Activated CD8-positive, alpha-beta memory T cell treated with anti-CD3 and anti-CD28 coated beads for 36 hours (primary cell): ENCODE data around the gene ZDHHC14. TPM values are rescaled to one million over a fixed set of nuclear protein-coding genes. Genes with fewer than 3 reads are reported as not detected.
"Not testable (repeated sequence)": the region's sequence is repeated elsewhere in the genome, so short reads cannot be mapped to it uniquely, and the experiment has no call there.

ENCODE experiments used
- CTCF ChIA-PET: fragments of 350-600 bp; sonication (Branson Sonifier 250); formaldehyde crosslinking; loops from one replicate; lab custom pipeline; 2021; ENCODE audit warnings: antibody characterized with exemption; lab: Charles Lee
- POLR2A ChIA-PET: fragments of 350-600 bp; sonication (Branson Sonifier 250); formaldehyde crosslinking; loops from one replicate; lab custom pipeline; 2021; ENCODE audit warnings: antibody characterized with exemption; lab: Charles Lee
- total RNA-seq, 2 experiments: library from RNA; stranded (reverse); gene quantifications; one replicate each; pipeline ENCODE4 v1.2.3, GENCODE V29; 2021

ZDHHC14 gene
- total RNA-seq, 2 experiments from 2014 or later, result 6.5 to 7.2 TPM

GRCh38 chr6:157376241-157376640 is 4.7 kb upstream of the ZDHHC14 start:
- ChIA-PET CTCF (no interaction called here), POLR2A (interaction anchor here (0.7 kb wide), 1 partner anchor 1282 kb away, joined by 3 read pairs; no protein-coding TSS in a partner anchor)

GRCh38 chr6:157376706-157377230 is 4.2 kb upstream of the ZDHHC14 start:
- ChIA-PET POLR2A (interaction anchor here (0.7 kb wide), 1 partner anchor 1282 kb away, joined by 3 read pairs; no protein-coding TSS in a partner anchor), CTCF (no interaction called here)

GRCh38 chr6:157379656-157380457 is 1.1 kb upstream of the ZDHHC14 start:
- CTCF ChIA-PET, result interaction anchor here (1.2 to 1.8 kb wide), 2 partner anchors 24 to 57 kb away, joined by 3 to 6 read pairs; no protein-coding TSS in a partner anchor

GRCh38 chr6:157380458-157380778 is 572 bp upstream of the ZDHHC14 start:
- CTCF ChIA-PET, result interaction anchor here (1.2 to 1.8 kb wide), 2 partner anchors 24 to 58 kb away, joined by 3 to 6 read pairs; no protein-coding TSS in a partner anchor
- POLR2A ChIA-PET, result interaction anchor here (0.7 to 1.5 kb wide), 2 partner anchors 57 to 697 kb away, joined by 4 to 9 read pairs; partner anchors contain the start of gene TMEM242

More at GRCh38 chr6:157379656-157380457, 1.1 kb upstream of the ZDHHC14 start:
- POLR2A ChIA-PET, result interaction anchor here (1.0 to 1.5 kb wide), 2 partner anchors 55 to 57 kb away, joined by 6 to 9 read pairs; partner anchors contain the start of gene TMEM242

DNA sequence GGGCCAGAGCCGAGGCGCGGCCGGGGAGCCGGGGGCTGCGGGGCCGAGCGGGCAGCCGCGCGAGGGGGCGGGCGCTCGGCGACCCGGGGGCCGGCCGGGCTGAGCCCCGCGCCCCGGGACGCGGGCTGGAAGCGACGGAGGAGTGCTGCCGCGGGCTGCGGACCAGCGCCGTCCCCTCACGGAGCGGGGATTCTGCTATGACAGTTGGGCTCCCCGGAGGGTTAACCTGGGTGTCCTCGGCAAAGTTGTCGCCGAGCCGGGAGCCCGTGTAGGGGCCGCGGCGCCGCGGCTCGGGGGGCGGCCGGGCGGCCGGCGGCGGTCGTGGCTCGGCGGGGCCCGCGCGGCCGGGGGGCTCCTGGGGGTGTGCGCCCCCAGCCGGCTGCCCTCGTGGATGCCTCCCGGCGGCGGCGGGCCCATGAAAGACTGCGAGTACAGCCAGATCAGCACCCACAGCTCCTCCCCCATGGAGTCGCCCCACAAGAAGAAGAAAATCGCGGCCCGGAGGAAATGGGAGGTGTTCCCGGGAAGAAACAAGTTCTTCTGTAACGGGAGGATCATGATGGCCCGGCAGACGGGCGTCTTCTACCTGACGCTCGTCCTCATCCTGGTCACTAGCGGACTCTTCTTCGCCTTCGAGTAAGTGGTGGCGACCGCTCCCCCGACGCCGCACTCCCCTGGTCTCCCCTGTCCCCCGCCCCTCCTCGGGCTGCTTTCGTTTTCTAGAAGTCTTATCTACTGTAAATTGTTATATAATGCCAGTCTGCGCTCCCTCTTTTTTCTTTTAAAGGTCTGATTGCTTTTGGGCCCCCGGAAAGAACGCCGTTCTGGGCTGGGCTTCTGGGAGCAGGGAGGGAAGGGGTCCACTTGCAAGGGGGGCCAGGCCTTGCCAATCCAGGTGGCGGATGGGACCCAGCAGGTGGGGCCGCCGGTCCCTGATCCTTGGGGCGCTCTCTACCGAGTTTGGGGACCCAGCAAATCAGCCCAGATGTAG is 936 bp downstream of the ZDHHC14 start:
- POLR2A ChIA-PET, result interaction anchor here (0.8 kb wide), 1 partner anchor 12 kb away, joined by 3 read pairs; no protein-coding TSS in a partner anchor
- CTCF ChIA-PET, result interaction anchor here (0.6 kb wide), 1 partner anchor 13 kb away, joined by 3 read pairs; no protein-coding TSS in a partner anchor

DNA sequence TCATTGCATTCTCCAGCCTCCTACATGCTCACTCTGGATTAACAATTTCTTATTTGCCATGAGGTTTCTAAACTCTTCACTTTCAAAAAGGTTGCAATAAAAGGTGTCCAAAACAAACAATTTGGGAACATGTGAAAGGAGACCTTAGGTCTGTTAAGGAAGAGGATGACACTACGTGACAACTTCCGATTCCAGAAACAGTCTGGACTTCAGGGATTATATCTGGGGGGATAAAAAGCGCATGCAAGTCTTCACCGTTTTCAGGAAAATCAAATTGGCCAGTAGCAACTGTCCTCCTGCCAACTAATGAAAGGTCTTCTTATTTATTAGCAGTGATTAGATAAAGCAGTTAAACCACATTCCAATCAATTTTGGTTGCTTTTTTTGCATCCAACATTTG is 1.8 kb downstream of the ZDHHC14 start:
- ChIA-PET CTCF (no interaction called here), POLR2A (no interaction called here)

GRCh38 chr6:157383471-157383870 is 2.5 kb downstream of the ZDHHC14 start:
- ChIA-PET POLR2A (interaction anchor here (0.6 kb wide), 1 partner anchor 154 kb away, joined by 3 read pairs; no protein-coding TSS in a partner anchor), CTCF (no interaction called here)

DNA sequence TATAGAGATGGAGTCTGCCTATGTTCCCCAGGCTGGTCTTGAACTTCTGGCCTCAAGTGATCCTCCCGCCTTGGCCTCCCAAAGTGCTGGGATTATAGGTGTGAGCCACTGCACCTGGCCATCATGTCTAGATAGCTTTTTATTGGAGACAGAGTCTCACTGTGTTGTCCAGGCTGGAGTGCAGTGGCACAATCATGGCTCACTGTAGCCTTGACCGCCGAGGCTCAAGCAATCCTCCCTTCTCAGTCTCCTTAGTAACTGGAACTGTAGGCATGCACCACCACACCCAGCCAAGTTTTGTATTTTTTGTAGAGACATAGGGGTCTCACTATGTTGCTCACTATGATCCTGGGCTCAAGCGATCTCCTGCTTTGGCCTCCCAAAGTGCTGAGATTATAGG is 4.0 kb downstream of the ZDHHC14 start:
- CTCF ChIA-PET, POLR2A ChIA-PET: not testable (repeated sequence)

DNA sequence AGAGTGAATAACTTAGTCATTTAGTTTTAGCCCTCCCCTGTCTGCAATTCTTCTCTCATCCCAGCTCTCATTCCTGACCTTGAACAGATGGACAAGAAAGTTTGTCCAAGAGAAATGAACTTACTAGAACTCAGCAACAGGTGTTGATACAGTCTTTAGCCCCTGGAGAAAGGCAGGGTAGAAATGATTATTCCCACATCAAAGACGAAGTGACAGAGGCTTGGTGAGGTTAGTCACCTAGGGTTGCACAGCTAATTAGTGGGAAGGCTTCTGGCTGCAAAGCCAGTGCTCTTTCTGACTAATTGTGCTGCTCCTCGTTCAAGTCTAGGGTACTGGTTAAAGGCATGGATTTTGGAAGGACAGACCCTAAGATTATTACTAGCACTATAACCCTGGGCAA is 4.5 kb downstream of the ZDHHC14 start:
- POLR2A ChIA-PET, result no interaction called here
- CTCF ChIA-PET, result no interaction called here

GRCh38 chr6:157386023-157386422 is 5.0 kb downstream of the ZDHHC14 start:
- ChIA-PET CTCF (interaction anchor here (0.6 kb wide), 1 partner anchor 79 kb away, joined by 3 read pairs; no protein-coding TSS in a partner anchor), POLR2A (no interaction called here)

DNA sequence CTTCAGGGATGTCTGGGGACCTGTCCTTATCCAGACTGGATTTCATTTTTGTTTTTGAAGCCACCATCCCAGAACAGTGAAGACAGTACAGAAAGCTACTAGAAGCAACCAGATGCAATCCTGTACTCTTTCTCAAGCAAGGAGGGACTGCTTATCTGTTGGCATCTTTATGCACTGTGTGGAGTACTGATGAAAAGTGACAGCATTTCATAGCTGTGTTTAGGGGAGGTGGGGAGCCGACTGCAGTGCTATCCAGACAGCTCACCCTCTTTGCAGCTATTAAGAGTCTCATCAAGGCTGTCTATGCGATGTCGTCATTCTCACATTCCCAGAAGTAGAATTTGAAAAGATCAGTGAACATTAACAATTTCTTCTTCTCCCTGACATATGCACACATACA is 5.5 kb downstream of the ZDHHC14 start:
- POLR2A ChIA-PET, result no interaction called here
- CTCF ChIA-PET, result interaction anchor here (0.6 kb wide), 1 partner anchor 78 kb away, joined by 3 read pairs; no protein-coding TSS in a partner anchor

- CTCF ChIA-PET, result no interaction called here
- POLR2A ChIA-PET, result no interaction called here
Observed at GRCh38 chr6:157388924-157389323, 7.9 kb downstream of the ZDHHC14 start.

DNA sequence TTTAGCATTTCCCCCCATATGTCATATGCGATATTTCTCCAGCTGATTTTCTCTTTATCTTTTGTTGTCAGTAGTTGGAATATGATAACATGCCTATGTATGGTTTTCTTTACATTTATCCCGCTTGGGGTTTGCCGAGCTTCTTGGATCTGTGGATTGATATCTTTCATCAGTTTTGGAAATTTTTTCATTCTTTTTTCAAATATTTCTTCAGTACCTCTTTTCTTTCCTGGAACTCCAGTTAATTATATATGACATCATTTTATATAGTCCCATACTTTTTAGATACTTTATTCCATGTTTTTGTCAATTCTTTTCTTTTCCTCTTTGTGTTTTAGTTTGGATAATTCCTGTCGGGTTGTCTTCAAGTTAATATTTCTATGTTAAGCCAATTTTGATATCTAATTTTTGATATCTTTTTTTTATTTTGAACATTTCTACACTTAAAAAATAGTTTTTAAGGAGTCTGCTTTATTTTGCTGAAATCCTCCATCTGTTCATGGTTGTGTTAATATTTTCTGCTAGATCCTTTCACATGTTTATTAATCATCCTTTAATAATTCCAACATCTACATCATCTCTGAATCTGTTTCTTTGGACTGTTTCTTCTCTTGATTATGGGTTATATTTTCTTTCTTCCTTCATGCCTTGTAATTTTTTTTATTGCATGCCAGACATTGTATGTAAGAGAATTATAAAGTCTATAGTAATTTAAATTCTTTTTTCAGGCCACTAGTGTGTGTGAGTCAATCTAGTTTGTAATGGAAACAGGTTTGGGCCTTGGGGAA is 9.5 kb downstream of the ZDHHC14 start:
- CTCF ChIA-PET, result no interaction called here

GRCh38 chr6:157392927-157393668 is 12.1 kb downstream of the ZDHHC14 start:
- POLR2A ChIA-PET, result no interaction called here
- CTCF ChIA-PET, result no interaction called here

More for the DNA sequence above, 9.5 kb downstream of the ZDHHC14 start:
- POLR2A ChIA-PET, result no interaction called here

DNA sequence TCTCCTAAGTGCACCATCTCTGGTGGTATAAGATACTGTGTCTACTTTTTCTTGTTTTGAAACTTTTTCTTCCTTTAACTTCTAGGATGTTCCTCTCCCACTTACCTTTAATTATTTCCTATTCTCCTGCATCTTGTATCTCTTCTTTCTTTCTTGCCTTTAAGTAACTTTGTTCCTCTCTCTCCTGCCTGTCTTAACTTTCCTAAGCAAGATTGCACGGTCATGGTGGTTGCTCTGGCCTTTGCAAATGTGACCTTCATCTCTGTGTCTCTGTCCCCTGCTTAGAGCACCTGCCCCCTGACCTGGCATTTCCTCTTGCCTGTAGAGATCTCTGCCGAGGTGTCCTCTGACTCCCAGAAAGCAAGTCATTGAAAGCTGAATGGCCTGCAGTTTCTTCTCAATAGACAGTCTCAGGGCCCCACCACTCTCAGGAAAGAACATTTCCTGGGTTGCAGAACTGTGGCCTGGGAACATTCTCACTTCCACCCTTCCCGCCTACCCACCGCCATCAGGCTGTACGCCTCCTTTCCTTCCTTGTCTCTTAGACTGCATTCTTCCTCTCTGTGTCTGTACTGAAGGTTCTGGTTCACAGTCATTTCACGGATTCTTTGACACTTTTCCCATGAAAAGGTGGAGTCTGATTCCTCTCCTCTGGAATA is 12.8 kb downstream of the ZDHHC14 start:
- ChIA-PET POLR2A (no interaction called here), CTCF (interaction anchor here (0.5 kb wide), 1 partner anchor 228 kb away, joined by 5 read pairs; no protein-coding TSS in a partner anchor)

- POLR2A ChIA-PET, result not testable (repeated sequence)
- CTCF ChIA-PET, result interaction anchor here (0.6 kb wide), 1 partner anchor 451 kb away, joined by 4 read pairs; no protein-coding TSS in a partner anchor
Observed at GRCh38 chr6:157395199-157395598, 14.2 kb downstream of the ZDHHC14 start.

GRCh38 chr6:157396026-157396425 is 15.0 kb downstream of the ZDHHC14 start:
- POLR2A ChIA-PET, result no interaction called here
- CTCF ChIA-PET, result no interaction called here
